MM.1S (cell line): ENCODE data around the gene SEC24C.

ENCODE experiments used
- EZH2 ChIP-seq: fragments of 300-600 bp; sonication (generic); optimal IDR thresholded peaks from 2 replicates; pipeline ENCODE3; 2017; ENCODE audit warnings: low read depth, mild to moderate bottlenecking, antibody characterized with exemption, low read length, mixed read lengths
- TF ChIP-seq, protein P1 (sequence below): fragments of 300-600 bp; sonication (generic); IDR thresholded peaks from 2 replicates; pipeline ENCODE4 v1.5.1; 2016; ENCODE audit warnings: antibody characterized with exemption, low read length, mixed read lengths

DNA sequence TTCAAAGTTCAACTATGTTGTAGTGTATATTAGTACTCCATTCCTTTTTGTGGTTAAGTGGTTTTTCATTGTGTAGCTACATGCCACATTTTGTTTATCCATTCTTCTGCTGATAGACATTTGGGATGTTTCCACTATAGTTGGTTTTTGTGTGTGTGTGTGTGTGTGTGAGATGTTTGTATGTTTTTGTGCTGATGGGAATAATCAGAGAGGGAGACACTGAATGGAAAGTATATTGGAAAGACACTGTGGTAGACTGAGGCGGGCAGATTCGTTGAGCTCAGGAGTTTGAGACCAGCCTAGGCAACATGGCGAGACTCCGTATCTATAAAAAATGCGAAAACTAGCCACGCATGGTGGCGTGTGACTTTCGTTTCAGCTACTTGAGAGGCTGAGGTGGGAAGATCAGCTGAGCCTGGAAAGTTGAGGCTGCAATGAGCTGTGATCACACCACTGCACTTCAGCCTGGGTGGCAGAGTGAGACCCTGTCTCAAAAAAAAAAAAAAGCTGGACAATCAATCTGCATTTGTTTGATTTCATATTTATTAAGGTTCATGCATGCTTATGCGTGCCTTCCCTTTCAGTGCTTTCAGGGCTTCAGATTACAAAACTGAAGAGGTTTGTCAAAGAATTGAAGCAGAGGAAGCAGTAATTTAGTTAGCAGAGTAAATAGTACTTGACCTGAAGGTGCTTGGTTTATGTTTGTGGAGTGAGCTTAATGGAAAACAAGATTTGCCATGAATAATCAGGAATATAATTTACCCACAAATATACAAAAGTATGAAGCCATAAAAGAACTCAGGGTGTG is 14.7 kb downstream of the SEC24C start:
- TF ChIP-seq, protein P1, sequence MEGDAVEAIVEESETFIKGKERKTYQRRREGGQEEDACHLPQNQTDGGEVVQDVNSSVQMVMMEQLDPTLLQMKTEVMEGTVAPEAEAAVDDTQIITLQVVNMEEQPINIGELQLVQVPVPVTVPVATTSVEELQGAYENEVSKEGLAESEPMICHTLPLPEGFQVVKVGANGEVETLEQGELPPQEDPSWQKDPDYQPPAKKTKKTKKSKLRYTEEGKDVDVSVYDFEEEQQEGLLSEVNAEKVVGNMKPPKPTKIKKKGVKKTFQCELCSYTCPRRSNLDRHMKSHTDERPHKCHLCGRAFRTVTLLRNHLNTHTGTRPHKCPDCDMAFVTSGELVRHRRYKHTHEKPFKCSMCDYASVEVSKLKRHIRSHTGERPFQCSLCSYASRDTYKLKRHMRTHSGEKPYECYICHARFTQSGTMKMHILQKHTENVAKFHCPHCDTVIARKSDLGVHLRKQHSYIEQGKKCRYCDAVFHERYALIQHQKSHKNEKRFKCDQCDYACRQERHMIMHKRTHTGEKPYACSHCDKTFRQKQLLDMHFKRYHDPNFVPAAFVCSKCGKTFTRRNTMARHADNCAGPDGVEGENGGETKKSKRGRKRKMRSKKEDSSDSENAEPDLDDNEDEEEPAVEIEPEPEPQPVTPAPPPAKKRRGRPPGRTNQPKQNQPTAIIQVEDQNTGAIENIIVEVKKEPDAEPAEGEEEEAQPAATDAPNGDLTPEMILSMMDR, result no peak
- no peak for TF ChIP-seq EZH2
